ENCODE measurements around the gene GH2. TPM values are rescaled to one million over a fixed set of nuclear protein-coding genes. Genes with fewer than 3 reads are reported as not detected.

Gene GH2
- total RNA-seq, 3 donors from 2014 or later (not counting 1 experiment from before 2014, with no cell fraction given): not detected

GRCh38 chr17:63854709-63855108 is 27.0 kb downstream of the GH2 start:
- no peaks in the 10 kb centered on the region for H3K4me1 Mint-ChIP-seq
- DNase-seq (no peak), ATAC-seq (no peak)
- H3K36me3 Mint-ChIP-seq: no peaks in the 10 kb centered on the region
- no peaks in the 10 kb centered on the region for H3K27me3 Mint-ChIP-seq (ENCODE audit: low read depth in 2 of 2)
- Histone ChIP-seq H3K4me3 (ENCODE audit: low read length) (no peak overlapping the region), H3K36me3 (ENCODE audit: control insufficient read depth, insufficient read depth, low read length) (no peaks in the 10 kb centered on the region), H3K27me3 (ENCODE audit: control insufficient read depth, insufficient read depth, low read length) (no peaks in the 10 kb centered on the region), H3K4me1 (ENCODE audit: control insufficient read depth, insufficient read depth, low read length) (no peaks in the 10 kb centered on the region), H3K27ac (ENCODE audit: low read length) (no peak overlapping the region), H3K9me3 (ENCODE audit: control insufficient read depth, insufficient read depth, low read length) (no peaks in the 10 kb centered on the region)
- intact Hi-C loops (cut with micrococcal nuclease): no loop called here
- H3K4me3 Mint-ChIP-seq: no peak overlapping the region
- H3K9me3 Mint-ChIP-seq: no peaks in the 10 kb centered on the region
- no peak for TF ChIP-seq CTCF (IDR thresholded peaks at IDR 0.05)
- WGBS (ENCODE audit: insufficient coverage): 93% methylated on average over 5 of the region's 5 CpGs
- H3K27ac Mint-ChIP-seq: no peak overlapping the region

GRCh38 chr17:63853260-63853659 is 28.5 kb downstream of the GH2 start:
- intact Hi-C loops (cut with micrococcal nuclease): no loop called here
- 96% methylated on average over 2 of the region's 2 CpGs for WGBS (ENCODE audit: insufficient coverage)
- H3K4me3 Mint-ChIP-seq: no peak overlapping the region
- peaks cover 9 to 11% of the 10 kb centered on the region in 2 donors for H3K4me1 Mint-ChIP-seq
- no peaks in the 10 kb centered on the region for H3K27me3 Mint-ChIP-seq (ENCODE audit: low read depth in 2 of 2)
- no peak for TF ChIP-seq CTCF (IDR thresholded peaks at IDR 0.05)
- H3K27ac Mint-ChIP-seq: no peak overlapping the region
- no peak overlapping the region for H3K4me3 ChIP-seq (ENCODE audit: low read length)
- ATAC-seq (no peak), DNase-seq (no peak)
- no peak overlapping the region for H3K27ac ChIP-seq (ENCODE audit: low read length)
- peaks cover 13% of the 10 kb centered on the region for H3K4me1 ChIP-seq (ENCODE audit: control insufficient read depth, insufficient read depth, low read length)
- H3K36me3 ChIP-seq (ENCODE audit: control insufficient read depth, insufficient read depth, low read length): no peaks in the 10 kb centered on the region
- no peaks in the 10 kb centered on the region for H3K9me3 Mint-ChIP-seq
- H3K9me3 ChIP-seq (ENCODE audit: control insufficient read depth, insufficient read depth, low read length): no peaks in the 10 kb centered on the region
- no peaks in the 10 kb centered on the region for H3K36me3 Mint-ChIP-seq
- H3K27me3 ChIP-seq (ENCODE audit: control insufficient read depth, insufficient read depth, low read length): no peaks in the 10 kb centered on the region

GRCh38 chr17:63850401-63850800 is 31.3 kb downstream of the GH2 start:
- Histone ChIP-seq H3K27ac (ENCODE audit: low read length) (no peak overlapping the region), H3K36me3 (ENCODE audit: control insufficient read depth, insufficient read depth, low read length) (no peaks in the 10 kb centered on the region), H3K4me1 (ENCODE audit: control insufficient read depth, insufficient read depth, low read length) (peaks cover 15% of the 10 kb centered on the region), H3K27me3 (ENCODE audit: control insufficient read depth, insufficient read depth, low read length) (no peaks in the 10 kb centered on the region), H3K9me3 (ENCODE audit: control insufficient read depth, insufficient read depth, low read length) (no peaks in the 10 kb centered on the region), H3K4me3 (ENCODE audit: low read length) (no peak overlapping the region)
- Mint-ChIP-seq H3K27ac (no peak overlapping the region), H3K9me3 (no peaks in the 10 kb centered on the region), H3K27me3 (ENCODE audit: low read depth in 2 of 2) (no peaks in the 10 kb centered on the region), H3K36me3 (no peaks in the 10 kb centered on the region), H3K4me3 (no peak overlapping the region), H3K4me1 (peaks cover 17 to 18% of the 10 kb centered on the region in 2 donors)
- intact Hi-C loops (cut with micrococcal nuclease): no loop called here
- WGBS (ENCODE audit: insufficient coverage): 87% methylated on average over 8 of the region's 9 CpGs
- ATAC-seq (no peak), DNase-seq (peak in 1 of 2 donors; percentile 17)
- no peak for TF ChIP-seq CTCF (IDR thresholded peaks at IDR 0.05)

Data from natural killer cell (primary cell).